Kidney (tissue), 14 donors: Measurements from ENCODE around the gene CCR5. TPM values are rescaled to one million over a fixed set of nuclear protein-coding genes. Genes with fewer than 3 reads are reported as not detected.

ENCODE experiments used
- DNase-seq, 5 donors: peaks; one replicate each; pipeline ENCODE4 v3.0.0-alpha.2; 2013 to 2020
- FAIRE-seq: peaks from 2 replicates; lab custom pipeline; 2012; peaks lifted over from hg19 to GRCh38; lab: Jason Lieb, UNC
- H3K27ac ChIP-seq, 2 donors: one replicate each; pipeline ENCODE4 v1.7.0; 2013; ENCODE audit warnings: low read depth in 2 of 2, low read length in 2 of 2, inconsistent platforms in 1 of 2
- H3K27me3 ChIP-seq: one replicate; pipeline ENCODE4 v1.7.1; 2013; ENCODE audit warnings: low read length, inconsistent platforms; ENCODE audit not compliant: control insufficient read depth, insufficient read depth
- H3K36me3 ChIP-seq, 3 donors: one replicate each; pipeline versions ENCODE4 v1.7.0 to v1.7.1; 2013; ENCODE audit warnings: low read length in 3 of 3, control low read depth in 1 of 3, inconsistent platforms in 1 of 3; ENCODE audit not compliant: insufficient read depth in 3 of 3, control insufficient read depth in 2 of 3
- H3K4me1 ChIP-seq, 3 donors: one replicate each; pipeline versions ENCODE4 v1.7.0 to v1.7.1; 2013; ENCODE audit warnings: low read length in 3 of 3, inconsistent platforms in 1 of 3, low read depth in 1 of 3; ENCODE audit not compliant: control insufficient read depth in 2 of 3, insufficient read depth in 2 of 3
- H3K4me3 ChIP-seq, 3 donors: one replicate each; pipeline versions ENCODE4 v1.7.0 to v1.8.1; 2013; ENCODE audit warnings: low read length in 3 of 3, control low read depth in 1 of 3, inconsistent platforms in 1 of 3
- H3K9ac ChIP-seq, 3 donors: one replicate each; pipeline versions ENCODE4 v1.7.0 to v1.7.1; 2013; ENCODE audit warnings: low read length in 3 of 3, control low read depth in 1 of 3, inconsistent platforms in 1 of 3
- H3K9me3 ChIP-seq, 3 donors: one replicate each; pipeline versions ENCODE4 v1.7.0 to v1.7.1; 2013; ENCODE audit warnings: low read length in 3 of 3, control low read depth in 1 of 3, inconsistent platforms in 1 of 3; ENCODE audit not compliant: control insufficient read depth in 2 of 3, insufficient read depth in 1 of 3
- CTCF ChIP-seq: IDR thresholded peaks from 3 replicates; pipeline ENCODE4 v1.5.1; 2012; ENCODE audit warnings: mild to moderate bottlenecking, moderate library complexity, borderline replicate concordance; ENCODE audit not compliant: insufficient read depth; ENCODE audit errors: extremely low read depth
- intact Hi-C: fragments of 100-400 bp; cut with DNase I; formaldehyde crosslinking; loops from one replicate; pipeline ENCODE4 v1.11.1; 2022
- polyA plus RNA-seq: library from polyadenylated mRNA; stranded (reverse); fragments of 350-450 nt; fragmentation: Illumina TruSeq; extraction: RNeasy Lipid Tissue Mini Kit (QIAGEN cat#74804); gene quantifications from one replicate; pipeline ENCODE4 v1.2.3, GENCODE V29; 2014; ENCODE audit warnings: low read depth, low replicate concordance; ENCODE audit not compliant: insufficient read depth
- total RNA-seq: library from RNA; stranded (reverse); fragmentation: NEBNext Ultra II Directional; extraction: Animal tissue kit (Norgen Biotek cat#: 25700); gene quantifications from one replicate; pipeline ENCODE4 v1.2.1, GENCODE V29; 2021
- donor health status: control.
- donor health status: control.
- donor health status: control.
- donor health status: control.
- donor health status: control.
- donor health status: DM: yes; HTN: yes; CAD: no.
- donor health status: Normal renal cell carcinoma (clear cell type).

CCR5 gene
- total and polyA plus RNA-seq, 2 donors from 2014 or later: 0.32 to 4.4 TPM

- Histone ChIP-seq H3K9ac (no peak overlapping the region), H3K4me3 (no peak overlapping the region), H3K36me3 (no peaks in the 10 kb centered on the region), H3K27ac (no peak overlapping the region), H3K9me3 (no peaks in the 10 kb centered on the region), H3K27me3 (no peaks in the 10 kb centered on the region), H3K4me1 (no peaks in the 10 kb centered on the region)
- intact Hi-C loops: no loop called here
- DNase-seq (no peak), FAIRE-seq (no peak)
- TF ChIP-seq CTCF: no peak
Observed at GRCh38 chr3:46349484-46350261, 21.1 kb upstream of the CCR5 start.

GRCh38 chr3:46350262-46350565 lies 20.5 kb upstream of the CCR5 start:
- FAIRE-seq (no peak), DNase-seq (no peak)
- intact Hi-C loops: no loop called here
- TF ChIP-seq CTCF: no peak
- Histone ChIP-seq H3K9me3 (no peaks in the 10 kb centered on the region), H3K4me1 (no peaks in the 10 kb centered on the region), H3K4me3 (no peak overlapping the region), H3K27ac (no peak overlapping the region), H3K36me3 (no peaks in the 10 kb centered on the region), H3K27me3 (no peaks in the 10 kb centered on the region), H3K9ac (no peak overlapping the region)

GRCh38 chr3:46351646-46352045 lies 19.1 kb upstream of the CCR5 start:
- no peak for TF ChIP-seq CTCF
- Histone ChIP-seq H3K36me3 (no peaks in the 10 kb centered on the region), H3K4me1 (no peaks in the 10 kb centered on the region), H3K9me3 (no peaks in the 10 kb centered on the region), H3K27me3 (no peaks in the 10 kb centered on the region), H3K27ac (no peak overlapping the region), H3K9ac (no peak overlapping the region), H3K4me3 (no peak overlapping the region)
- DNase-seq (no peak), FAIRE-seq (no peak)
- intact Hi-C loops: no loop called here

GRCh38 chr3:46353090-46353489 lies 17.7 kb upstream of the CCR5 start:
- intact Hi-C loops: no loop called here
- no peak for DNase-seq

More at GRCh38 chr3:46353090-46353489, 17.7 kb upstream of the CCR5 start:
- no peaks in the 10 kb centered on the region for H3K4me1 ChIP-seq
- no peak overlapping the region for H3K4me3 ChIP-seq
- no peak for FAIRE-seq
- H3K9ac ChIP-seq: no peak overlapping the region
- H3K27me3 ChIP-seq: no peaks in the 10 kb centered on the region
- no peaks in the 10 kb centered on the region for H3K9me3 ChIP-seq
- no peak for TF ChIP-seq CTCF
- no peak overlapping the region for H3K27ac ChIP-seq
- no peaks in the 10 kb centered on the region for H3K36me3 ChIP-seq
